HEK293 (cell line): ENCODE results near the gene CDT1.

Source experiments
- CTCF ChIA-PET: fragments of 350-600 bp; formaldehyde crosslinking; extraction: SDS; loops from one replicate; lab custom pipeline; 2021; ENCODE audit warnings: antibody characterized with exemption; lab: Yijun Ruan, JAX
- POLR2A ChIA-PET: fragments of 300-600 bp; formaldehyde crosslinking; extraction: SDS; loops from one replicate; lab custom pipeline; 2020; ENCODE audit warnings: antibody characterized with exemption, inconsistent platforms; lab: Yijun Ruan, JAX
- H3K27ac ChIP-seq: fragments of 200-500 bp; sonication (Bioruptor generic); 2 replicates; pipeline ENCODE4 v1.5.1; 2014; ENCODE audit warnings: low read depth, low read length, control low read depth, inconsistent platforms; ENCODE audit errors: extremely low read depth
- H3K36me3 ChIP-seq, 2 experiments: fragments of 200-500 bp in 1 of 2; sonication (Bioruptor generic) in 1 of 2; 1 replicate in 1 of 2; 2 replicates in 1 of 2; pipeline ENCODE4 v1.5.1; 2014 to 2017; ENCODE audit warnings: inconsistent platforms in 2 of 2, low read length in 2 of 2; ENCODE audit not compliant: control insufficient read depth in 2 of 2, insufficient read depth in 1 of 2
- H3K4me1 ChIP-seq: fragments of 200-500 bp; sonication (Bioruptor generic); 2 replicates; pipeline ENCODE4 v1.5.1; 2014; ENCODE audit warnings: mild to moderate bottlenecking, low read length, inconsistent platforms; ENCODE audit not compliant: control insufficient read depth, insufficient read depth
- H3K4me3 ChIP-seq: 2 replicates; pipeline ENCODE4 v1.5.1; 2011; ENCODE audit warnings: low read depth, mild to moderate bottlenecking, control low read depth, low read length, moderate library complexity
- H3K9me3 ChIP-seq: fragments of 200-500 bp; sonication (Bioruptor generic); 2 replicates; pipeline ENCODE4 v1.5.1; 2014; ENCODE audit warnings: low read depth, low read length, inconsistent platforms; ENCODE audit not compliant: control insufficient read depth, insufficient read depth
- KLF9 ChIP-seq: fragments of 450-650 bp; formaldehyde crosslinking; IDR thresholded peaks from 2 replicates; pipeline ENCODE4 v1.5.1; 2016; ENCODE audit warnings: missing biosample characterization, missing genetic modification characterization, low read depth
- PBX3 ChIP-seq: sonication (generic); formaldehyde crosslinking; IDR thresholded peaks from 2 replicates; pipeline ENCODE4 v1.8.1; 2022; ENCODE audit warnings: mild to moderate bottlenecking, moderate library complexity, missing genetic modification reagents
- PRDM4 ChIP-seq: fragments of 450-650 bp; formaldehyde crosslinking; IDR thresholded peaks from 2 replicates; pipeline ENCODE4 v1.5.1; 2017; ENCODE audit warnings: missing biosample characterization, missing genetic modification characterization
- REPIN1 ChIP-seq: fragments of 450-650 bp; formaldehyde crosslinking; IDR thresholded peaks from 2 replicates; pipeline ENCODE4 v1.5.1; 2017; ENCODE audit warnings: missing biosample characterization, missing genetic modification characterization, low read depth
- SP2 ChIP-seq: fragments of 450-650 bp; formaldehyde crosslinking; IDR thresholded peaks from 2 replicates; pipeline ENCODE4 v1.5.1; 2016; ENCODE audit warnings: missing biosample characterization, missing genetic modification characterization
- TCF7L2 ChIP-seq: IDR thresholded peaks from 2 replicates; pipeline ENCODE4 v1.6.1; 2011; ENCODE audit warnings: low read depth, mild to moderate bottlenecking, inconsistent platforms, low read length, moderate library complexity, borderline replicate concordance
- ZBTB26 ChIP-seq: fragments of 450-650 bp; formaldehyde crosslinking; optimal IDR thresholded peaks from 2 replicates; pipeline ENCODE3; 2016; ENCODE audit warnings: missing biosample characterization, mild to moderate bottlenecking, missing genetic modification characterization
- ZFP37 ChIP-seq: fragments of 450-650 bp; formaldehyde crosslinking; IDR thresholded peaks from 2 replicates; pipeline ENCODE4 v1.5.1; 2016; ENCODE audit warnings: missing biosample characterization, missing genetic modification characterization
- ZNF112 ChIP-seq: fragments of 450-650 bp; formaldehyde crosslinking; IDR thresholded peaks from 2 replicates; pipeline ENCODE4 v1.5.0; 2017; ENCODE audit warnings: missing biosample characterization, missing genetic modification characterization
- ZNF184 ChIP-seq: fragments of 450-650 bp; IDR thresholded peaks from 2 replicates; pipeline ENCODE4 v1.5.1; 2018; ENCODE audit warnings: missing biosample characterization, mild to moderate bottlenecking, missing genetic modification characterization
- ZNF223 ChIP-seq: fragments of 450-650 bp; formaldehyde crosslinking; IDR thresholded peaks from 2 replicates; pipeline ENCODE4 v1.5.1; 2016; ENCODE audit warnings: missing biosample characterization, missing genetic modification characterization
- ZNF280C ChIP-seq: fragments of 450-650 bp; formaldehyde crosslinking; IDR thresholded peaks from 2 replicates; pipeline ENCODE4 v1.5.1; 2016; ENCODE audit warnings: missing biosample characterization, missing genetic modification characterization
- ZNF501 ChIP-seq: fragments of 450-650 bp; formaldehyde crosslinking; IDR thresholded peaks from 2 replicates; pipeline ENCODE4 v1.5.1; 2016; ENCODE audit warnings: missing biosample characterization, missing genetic modification characterization
- ZNF521 ChIP-seq: fragments of 450-650 bp; formaldehyde crosslinking; IDR thresholded peaks from 2 replicates; pipeline ENCODE4 v1.5.1; 2017; ENCODE audit warnings: missing biosample characterization, mild to moderate bottlenecking, missing genetic modification characterization
- ZNF560 ChIP-seq: fragments of 450-650 bp; formaldehyde crosslinking; IDR thresholded peaks from 2 replicates; pipeline ENCODE4 v1.5.1; 2017; ENCODE audit warnings: missing biosample characterization, missing genetic modification characterization, borderline replicate concordance
- ZNF561 ChIP-seq: fragments of 450-650 bp; IDR thresholded peaks from 2 replicates; pipeline ENCODE4 v1.5.1; 2018; ENCODE audit warnings: missing biosample characterization, missing genetic modification characterization, borderline replicate concordance
- ZNF664 ChIP-seq: fragments of 450-650 bp; formaldehyde crosslinking; IDR thresholded peaks from 2 replicates; pipeline ENCODE4 v1.5.1; 2016; ENCODE audit warnings: missing biosample characterization, missing genetic modification characterization
- ZNF701 ChIP-seq: fragments of 450-650 bp; formaldehyde crosslinking; IDR thresholded peaks from 2 replicates; pipeline ENCODE4 v1.5.1; 2016; ENCODE audit warnings: missing biosample characterization, missing genetic modification characterization

The CDT1 gene

GRCh38 chr16:88855176-88855575 is 51.6 kb downstream of the CDT1 start:
- ChIA-PET CTCF (no interaction called here), POLR2A (no interaction called here)
- Histone ChIP-seq H3K9me3 (no peaks in the 10 kb centered on the region), H3K4me3 (no peak overlapping the region), H3K27ac (no peak overlapping the region), H3K4me1 (no peaks in the 10 kb centered on the region), H3K36me3 (peaks cover 0 to 22% of the 10 kb centered on the region in 2 experiments; a peak in 1 of 3 replicates)
- TF ChIP-seq ZNF112 (tag by site-specific recombination) (no peak), ZBTB26 (tag by site-specific recombination) (no peak), ZNF664 (tag by site-specific recombination) (no peak), ZNF501 (no peak), ZNF280C (no peak), KLF9 (tag by site-specific recombination) (no peak), ZNF184 (tag by site-specific recombination) (no peak), SP2 (tag by site-specific recombination) (no peak), ZNF521 (tag by site-specific recombination) (no peak), PRDM4 (tag by site-specific recombination) (no peak), ZFP37 (tag by site-specific recombination) (no peak), ZNF560 (no peak), ZNF561 (tag by site-specific recombination) (no peak), REPIN1 (tag by site-specific recombination) (no peak), ZNF701 (no peak), TCF7L2 (no peak)

DNA sequence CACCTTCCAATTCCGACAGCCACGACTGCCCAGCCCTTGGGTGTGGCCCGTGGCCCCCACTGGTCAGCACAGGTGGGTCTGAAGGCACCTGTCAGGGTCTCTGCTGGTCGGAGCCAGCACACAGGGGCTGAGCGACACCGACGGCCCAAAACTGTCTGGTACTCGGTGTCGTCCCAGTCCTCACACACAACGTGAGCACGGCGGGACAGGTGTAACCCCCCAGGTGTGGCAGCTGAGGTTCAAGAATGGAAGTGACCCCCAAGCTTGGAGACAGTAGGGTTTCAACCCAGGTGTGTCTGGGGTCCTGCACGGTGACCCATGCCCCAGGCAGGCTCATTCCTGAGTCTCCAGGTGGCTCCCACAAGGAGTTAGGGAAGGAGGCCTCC is 52.1 kb downstream of the CDT1 start:
- no peak for TF ChIP-seq PBX3 (CRISPR knock-in tag)
- TF ChIP-seq ZNF223, result no peak
- Histone ChIP-seq H3K4me3 (no peak overlapping the region), H3K4me1 (no peaks in the 10 kb centered on the region), H3K27ac (no peak overlapping the region), H3K9me3 (no peaks in the 10 kb centered on the region), H3K36me3 (peaks cover 0 to 28% of the 10 kb centered on the region in 2 experiments; a peak in 1 of 3 replicates)
- ChIA-PET POLR2A (no interaction called here), CTCF (no interaction called here)
